Left ventricle myocardium superior (tissue), 1 donor: ENCODE data around the gene EXOC6B. TPM values are rescaled to one million over a fixed set of nuclear protein-coding genes. Genes with fewer than 3 reads are reported as not detected.
A peak's percentile ranks its signal among the peaks of the same experiment; 100 is the strongest.

Experiments used
- ATAC-seq: fragments of 200-7000 bp; cut with Tn5 transposase; one replicate; pipeline ENCODE4 v1.9.1; 2020; ENCODE audit warnings: mild to moderate bottlenecking, moderate library complexity
- DNase-seq: peaks from one replicate; pipeline ENCODE4 v3.0.0-alpha.2; 2020
- intact Hi-C: fragments of 100-400 bp; cut with micrococcal nuclease; formaldehyde crosslinking; loops from one replicate; pipeline ENCODE4 v1.11.0; 2022
- total RNA-seq: library from RNA; stranded (reverse); fragmentation: NEBNext Ultra II Directional; extraction: Animal tissue kit (Norgen Biotek cat#: 25700); gene quantifications from one replicate; pipeline ENCODE4 v1.2.1, GENCODE V29; 2021
- donor health status: DM: no; HTN: yes; CAD: no; lungs with severe emphysema.

Gene EXOC6B
- total RNA-seq, 1 donor from 2014 or later: 122 TPM

DNA sequence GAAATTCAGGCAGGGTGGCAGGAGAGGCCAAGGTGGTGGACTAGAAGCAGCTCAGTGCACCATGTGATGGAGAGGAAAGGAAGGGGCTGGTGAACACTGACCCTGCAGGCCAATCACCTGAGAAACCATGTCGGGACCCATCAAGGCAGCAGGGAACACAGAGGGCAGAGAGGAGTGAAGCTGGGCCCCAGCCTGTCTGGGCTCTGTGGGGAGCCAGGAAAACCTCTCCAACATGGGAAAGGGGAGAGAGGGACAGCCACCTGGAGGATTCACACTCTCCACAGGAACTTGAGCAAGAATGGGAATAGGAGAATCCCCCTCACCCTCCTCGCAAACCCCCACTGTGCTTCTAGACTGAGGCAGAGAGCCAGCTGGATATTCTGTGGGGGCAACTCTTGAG, 592.6 kb downstream of the EXOC6B start:
- DNase-seq: no peak
- intact Hi-C loops: no loop called here
- no peak for ATAC-seq

DNA sequence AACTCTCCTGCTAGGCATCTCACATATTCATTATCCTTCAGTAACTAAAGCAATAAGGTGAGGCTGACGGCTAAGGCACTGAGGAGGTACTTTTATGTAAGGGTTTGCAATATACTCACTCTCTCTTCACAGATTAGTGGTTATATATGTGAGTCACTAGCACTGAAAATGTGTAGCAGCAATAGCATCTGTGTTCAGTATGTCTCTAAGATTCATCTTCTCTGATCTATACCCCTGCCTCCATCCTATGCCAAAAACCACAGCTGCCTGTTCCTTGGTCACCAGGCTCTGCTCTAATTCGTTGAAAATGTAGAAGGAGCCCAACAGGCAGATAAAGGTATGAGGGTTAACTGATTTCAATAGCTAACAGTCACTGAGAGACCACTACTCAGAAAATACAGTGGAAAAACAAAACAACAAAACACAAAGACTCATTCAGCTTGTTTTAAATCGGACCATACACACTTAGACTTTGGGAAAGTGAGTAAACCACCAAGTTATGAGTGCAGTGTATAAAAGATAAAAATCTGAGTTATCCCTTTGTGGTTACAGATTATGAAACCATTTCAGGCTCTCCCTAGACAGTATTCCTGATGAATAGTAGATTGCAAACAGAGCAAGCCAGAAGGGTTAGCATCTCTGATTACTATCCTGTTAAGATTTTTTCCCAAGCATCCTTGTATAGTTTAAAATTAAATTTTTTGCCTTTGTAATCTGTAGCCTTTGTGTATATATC, 602.8 kb downstream of the EXOC6B start:
- intact Hi-C loops: no loop called here
- ATAC-seq (no peak), DNase-seq (no peak)

DNA sequence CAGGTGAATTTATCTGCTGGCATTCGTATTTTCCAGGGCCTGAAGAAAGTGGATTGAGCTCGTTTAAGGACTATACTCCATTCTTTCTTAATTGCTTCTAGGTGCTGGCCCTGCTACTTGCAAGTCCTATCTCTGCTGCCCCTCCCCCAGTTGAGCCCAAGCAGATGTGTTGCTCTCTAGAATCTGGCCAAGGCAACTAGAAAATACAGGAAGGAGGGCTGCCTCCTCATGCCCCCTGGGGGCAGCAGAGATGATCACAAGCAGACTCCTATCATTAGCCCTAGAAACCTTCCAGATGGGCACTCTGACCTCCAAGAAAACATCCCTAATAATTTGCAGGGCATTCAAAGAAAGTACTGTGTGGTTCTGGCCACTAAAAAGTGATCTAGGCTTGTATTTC, 605.7 kb downstream of the EXOC6B start:
- ATAC-seq (no peak), DNase-seq (no peak)
- intact Hi-C loops: no loop called here

DNA sequence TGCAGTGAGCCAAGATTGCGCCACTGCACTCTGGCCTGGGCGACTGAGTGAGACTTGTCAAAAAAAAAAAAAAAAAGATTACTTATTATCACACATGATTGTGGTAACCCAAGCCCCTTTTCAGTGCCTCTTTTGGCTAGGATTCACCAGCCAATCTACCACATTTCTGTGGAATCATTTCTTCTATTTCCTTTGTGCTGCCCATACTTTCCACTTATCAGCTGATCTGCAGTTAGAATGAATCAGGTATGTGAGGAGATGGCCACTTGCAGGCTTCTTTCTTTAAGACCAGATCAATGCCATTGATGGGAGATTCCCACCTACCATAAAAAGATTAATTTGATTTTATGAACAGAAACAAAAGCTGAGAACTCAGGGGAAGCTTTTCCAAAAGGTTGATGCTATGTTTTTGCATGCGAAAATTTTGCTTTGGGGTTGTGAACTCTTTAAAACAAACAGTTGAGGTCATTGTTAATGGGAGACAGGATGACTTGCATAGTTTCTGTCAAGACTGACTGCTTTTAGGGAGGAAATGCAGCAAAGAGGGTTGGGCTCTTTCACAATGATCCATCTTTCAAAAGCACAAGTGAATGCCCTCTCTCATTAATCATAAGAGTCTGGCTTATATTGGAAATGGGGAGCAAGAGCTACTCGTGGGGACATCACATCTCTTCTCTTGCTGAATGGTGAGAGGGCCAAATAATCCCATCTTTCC, 611.2 kb downstream of the EXOC6B start:
- ATAC-seq: no peak
- DNase-seq: no peak
- intact Hi-C loops: no loop called here

DNA sequence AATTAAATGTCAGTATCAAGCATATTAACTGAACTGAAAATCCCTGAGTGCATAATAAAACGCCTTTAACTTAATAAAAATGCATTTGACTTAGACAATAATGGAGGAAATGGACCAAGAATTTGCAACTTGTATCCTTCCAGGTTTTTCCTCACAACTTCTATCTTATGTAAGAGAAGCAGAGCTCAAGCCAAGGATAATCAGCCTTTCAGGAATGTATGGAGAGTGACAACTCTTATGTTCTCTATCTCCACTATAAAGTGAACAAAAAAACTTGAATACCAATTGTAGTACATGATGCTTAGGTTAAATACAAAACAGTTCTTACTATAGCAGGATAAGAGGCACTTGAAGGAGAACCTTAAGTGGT, 613.4 kb downstream of the EXOC6B start:
- no peak for ATAC-seq
- intact Hi-C loops: no loop called here
- DNase-seq: no peak

DNA sequence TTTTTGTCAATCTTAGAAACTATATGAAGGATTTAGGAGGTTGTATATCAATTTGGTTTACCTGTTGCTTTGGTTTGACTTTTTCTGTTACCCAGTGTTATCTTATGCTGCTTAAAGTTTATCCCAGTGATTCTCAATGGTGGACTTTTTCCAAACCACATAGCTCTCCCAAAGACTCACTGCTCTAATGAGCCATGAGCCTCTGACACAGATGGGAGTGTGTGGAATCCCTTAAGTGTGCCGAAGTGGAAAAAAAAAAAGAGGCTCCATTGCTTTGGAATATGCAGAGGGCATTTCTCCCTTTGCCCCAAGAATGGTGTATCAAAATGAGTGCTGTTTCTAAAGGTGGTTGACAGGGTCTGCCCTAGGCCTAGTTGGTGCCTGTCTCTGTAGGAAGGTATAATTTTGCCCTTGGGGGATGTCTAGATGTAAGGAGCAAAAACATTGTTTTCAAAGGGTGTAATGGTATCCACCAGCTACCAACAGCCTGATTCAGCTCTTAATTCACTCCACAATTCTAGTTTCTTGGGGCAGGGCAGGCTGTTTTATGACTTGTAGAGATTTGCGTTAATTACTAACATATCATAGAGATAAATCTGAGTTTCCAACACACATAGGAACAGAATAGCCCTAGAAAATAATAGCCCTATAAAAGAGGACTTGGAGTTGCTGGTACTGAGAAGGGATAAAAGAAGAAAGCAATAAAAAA, 613.9 kb downstream of the EXOC6B start:
- ATAC-seq (no peak), DNase-seq (no peak)
- intact Hi-C loops: no loop called here

DNA sequence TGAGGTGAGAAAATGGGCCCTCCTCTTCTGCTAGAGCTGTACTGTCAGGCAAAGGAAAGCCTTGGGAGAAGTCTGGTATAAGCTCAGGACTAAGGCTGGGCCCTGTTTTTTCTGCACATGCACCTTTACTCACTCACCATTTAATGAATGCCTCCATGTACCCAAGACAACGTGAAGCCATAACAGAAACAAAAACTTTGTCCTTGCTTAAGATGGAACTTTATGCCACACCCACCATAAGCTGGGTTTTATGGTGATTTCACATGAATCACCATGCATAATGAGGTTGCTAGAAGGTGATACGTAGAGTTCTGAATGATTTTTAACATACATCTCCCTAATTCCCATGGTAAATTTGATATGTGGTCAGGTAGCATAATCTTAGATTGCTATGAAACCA, 614.5 kb downstream of the EXOC6B start:
- ATAC-seq (no peak), DNase-seq (no peak)
- intact Hi-C loops: no loop called here

DNA sequence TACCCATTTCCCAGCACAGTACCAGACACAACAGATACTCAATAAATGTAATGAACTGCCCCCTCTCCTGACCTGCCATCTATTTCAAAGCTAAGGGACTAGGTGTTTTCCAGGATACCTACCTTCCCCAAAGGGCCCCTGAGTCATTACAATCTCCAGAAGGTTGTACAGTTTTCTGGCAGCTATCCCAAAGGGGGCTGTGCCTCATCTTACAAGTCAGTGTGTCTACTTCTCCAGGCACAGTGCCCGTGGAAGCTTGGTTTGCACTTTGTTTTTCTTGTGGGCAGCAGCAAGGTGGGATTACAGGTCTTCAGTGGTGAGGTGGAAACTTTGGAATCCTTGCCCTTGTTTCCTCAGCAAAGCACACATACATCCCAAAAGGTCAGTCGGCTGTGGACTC, 615.4 kb downstream of the EXOC6B start:
- no peak for ATAC-seq
- intact Hi-C loops: no loop called here
- DNase-seq: no peak

DNA sequence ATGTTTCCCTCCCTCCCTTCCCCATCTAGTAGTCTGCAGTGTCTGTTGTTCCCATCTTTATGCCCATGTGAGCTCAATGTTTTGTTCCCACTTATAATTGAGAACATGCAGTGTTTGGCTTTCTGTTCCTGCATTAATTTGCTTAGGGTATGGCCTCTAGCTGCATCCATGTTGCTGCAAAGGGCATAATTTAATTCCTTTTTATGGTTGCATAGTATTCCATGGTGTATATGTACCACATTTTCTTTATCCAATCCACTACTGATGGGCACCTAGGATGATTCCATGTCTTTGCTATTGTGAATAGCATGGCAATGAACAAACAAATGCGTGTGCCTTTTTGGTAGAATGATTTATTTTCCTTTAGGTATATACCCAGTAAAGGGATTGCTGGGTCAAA, 617.6 kb downstream of the EXOC6B start:
- intact Hi-C loops: no loop called here
- no peak for ATAC-seq
- no peak for DNase-seq

DNA sequence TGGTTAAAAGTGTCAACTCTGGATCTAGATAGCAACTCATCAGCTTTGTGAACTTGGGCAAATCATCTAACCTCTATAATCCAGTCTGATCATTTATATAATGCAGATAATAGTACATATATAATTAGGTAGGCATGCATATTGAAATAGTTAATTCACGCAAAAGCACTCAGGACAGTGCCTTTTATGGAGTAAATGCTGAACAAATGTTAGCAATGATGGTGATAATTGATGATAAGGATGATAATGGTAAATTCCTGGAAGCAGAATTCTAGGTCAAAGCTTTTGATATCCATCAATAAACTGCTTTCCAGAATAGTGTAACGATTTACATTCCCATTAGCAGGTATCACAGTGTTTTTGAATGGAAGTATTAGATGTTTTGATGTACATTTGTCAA, 618.5 kb downstream of the EXOC6B start:
- no peak for ATAC-seq
- no peak for DNase-seq
- intact Hi-C loops: no loop called here

DNA sequence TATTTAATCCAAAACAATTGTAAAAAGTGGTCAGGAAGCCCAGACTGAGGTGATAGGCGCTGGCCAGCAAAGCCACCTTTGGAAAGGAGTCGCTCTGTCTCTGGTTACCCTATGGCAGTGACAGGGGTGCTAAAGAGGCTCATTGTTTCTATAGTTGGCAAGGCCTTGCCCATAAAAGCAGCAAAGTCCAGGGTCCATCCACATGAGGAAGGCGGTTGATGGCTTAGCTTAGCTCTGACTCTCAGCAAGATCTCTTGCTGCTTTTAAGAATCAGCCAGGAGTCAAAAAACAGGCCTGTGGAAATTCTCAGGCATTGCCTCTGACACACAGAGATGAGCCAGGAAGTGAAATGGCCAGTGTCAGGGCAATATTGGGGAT, 620.3 kb downstream of the EXOC6B start:
- ATAC-seq: peak; percentile 40
- intact Hi-C loops: no loop called here
- DNase-seq: no peak

DNA sequence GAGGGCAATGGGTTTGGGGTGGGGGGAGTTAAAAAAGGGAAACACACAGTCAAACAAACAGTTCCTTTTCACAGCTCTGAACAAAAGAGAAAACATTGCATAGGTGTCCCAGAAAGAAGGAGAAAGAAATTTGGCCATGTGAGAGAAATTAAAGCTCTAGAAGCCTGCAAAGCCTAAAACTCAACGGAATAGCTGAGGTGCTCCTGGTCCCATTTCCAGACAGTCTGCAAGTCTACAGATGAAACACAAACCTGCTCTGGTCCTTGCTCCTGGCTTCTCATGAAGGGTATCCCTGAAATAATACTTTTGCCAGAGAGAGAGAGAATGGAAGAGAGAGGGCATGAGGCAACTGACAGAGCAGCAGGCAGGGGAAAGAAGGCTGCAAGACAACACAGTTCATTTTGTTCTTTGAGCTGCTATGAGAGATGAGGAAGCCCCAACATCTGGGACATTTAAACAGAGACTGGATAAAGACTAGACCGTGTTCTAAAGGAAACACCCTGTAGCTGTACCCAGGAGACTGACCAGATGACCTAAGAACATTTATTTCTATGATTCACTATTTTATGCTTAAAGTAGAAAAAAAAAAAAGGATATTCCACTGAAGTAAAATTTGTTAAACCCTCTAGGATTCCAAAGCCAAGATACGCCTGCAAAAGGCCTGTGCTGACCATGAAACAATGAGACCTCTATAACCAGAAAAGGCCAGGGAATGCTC, 620.9 kb downstream of the EXOC6B start:
- DNase-seq: no peak
- ATAC-seq: peak; percentile 94
- intact Hi-C loops: no loop called here

DNA sequence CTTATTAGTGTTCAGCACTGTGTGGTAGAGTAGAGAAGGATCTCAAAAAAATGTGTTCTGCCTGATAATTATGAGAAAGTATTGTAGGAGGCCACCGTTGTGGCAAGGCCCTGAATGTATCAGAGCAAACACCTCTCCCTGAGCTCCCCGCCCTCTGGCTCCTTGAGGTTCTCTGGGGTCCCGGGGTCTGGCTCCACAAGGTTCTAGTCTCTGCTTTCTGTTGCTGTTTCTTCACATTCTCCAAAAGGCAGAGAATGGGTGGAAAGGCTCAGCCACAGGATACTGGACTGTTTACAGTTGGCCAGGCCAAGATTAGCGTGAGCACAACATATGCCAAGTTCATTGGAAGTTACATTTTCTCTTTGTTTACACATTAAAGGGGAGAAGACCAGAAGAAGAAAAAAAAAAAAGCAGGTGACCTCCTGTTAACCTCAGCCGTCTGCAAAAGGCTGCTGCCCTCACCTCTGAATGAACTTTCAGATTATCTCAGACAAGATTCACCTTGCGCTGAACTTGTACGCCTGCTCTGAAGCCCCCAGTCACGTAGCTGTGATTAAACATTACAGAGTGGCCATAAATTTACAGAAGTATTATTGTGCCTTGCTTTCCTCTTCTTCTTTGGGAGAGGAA, 621.6 kb downstream of the EXOC6B start:
- no peak for DNase-seq
- intact Hi-C loops: no loop called here
- peak; percentile 61 for ATAC-seq

DNA sequence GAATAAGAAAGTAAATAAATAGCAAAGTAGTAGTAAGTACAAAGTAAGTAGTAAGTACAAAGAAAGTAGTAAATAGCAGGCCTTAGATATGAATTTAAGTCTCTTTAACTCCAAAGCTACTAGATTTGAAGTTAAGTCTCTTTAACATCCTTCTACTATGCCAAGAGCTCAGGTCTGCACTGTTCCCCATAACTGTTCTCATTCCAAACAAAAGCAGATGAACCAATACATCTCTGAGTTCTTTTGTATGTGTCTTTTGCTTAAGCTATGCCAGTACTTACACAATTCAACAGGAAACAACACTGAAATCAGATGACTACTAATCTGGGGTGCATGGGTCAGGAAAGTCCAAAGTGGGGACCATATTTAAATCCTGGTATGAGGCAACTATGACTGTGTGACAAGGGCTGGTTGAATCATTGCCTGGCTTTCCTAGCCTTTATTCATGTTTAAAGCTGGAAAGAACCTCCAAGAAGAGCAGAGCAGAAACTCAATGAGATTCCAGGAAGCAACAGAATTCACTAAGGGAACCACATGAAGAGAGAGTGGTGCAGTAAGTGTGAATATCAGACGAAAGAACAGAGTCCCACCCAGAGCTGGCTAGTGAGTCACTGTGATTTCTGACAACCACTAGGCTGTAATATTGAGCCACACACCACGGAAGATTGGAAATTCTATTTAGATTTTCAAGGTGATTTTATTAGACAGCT, 627.1 kb downstream of the EXOC6B start:
- ATAC-seq (peak; percentile 72), DNase-seq (no peak)
- intact Hi-C loops: no loop called here

DNA sequence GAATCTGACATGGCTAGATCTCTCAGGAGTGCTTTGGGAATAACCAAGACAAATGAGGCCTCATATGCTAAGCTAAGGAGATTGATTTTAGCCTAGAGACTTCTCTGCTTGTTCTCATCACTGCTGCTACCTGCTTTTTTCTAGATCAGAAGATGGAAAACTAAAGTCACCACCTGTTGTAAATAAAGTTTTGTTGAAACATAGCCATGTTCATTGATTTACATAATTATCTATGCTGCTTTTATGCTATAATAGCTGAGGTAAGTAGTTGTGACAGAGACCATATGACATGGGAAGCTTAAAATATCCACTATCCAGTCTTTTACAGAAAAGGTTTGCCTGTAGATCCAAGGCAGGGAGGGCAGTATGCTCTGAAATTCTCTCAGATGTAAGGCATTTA, 632.1 kb downstream of the EXOC6B start:
- intact Hi-C loops: no loop called here
- DNase-seq (no peak), ATAC-seq (no peak)

DNA sequence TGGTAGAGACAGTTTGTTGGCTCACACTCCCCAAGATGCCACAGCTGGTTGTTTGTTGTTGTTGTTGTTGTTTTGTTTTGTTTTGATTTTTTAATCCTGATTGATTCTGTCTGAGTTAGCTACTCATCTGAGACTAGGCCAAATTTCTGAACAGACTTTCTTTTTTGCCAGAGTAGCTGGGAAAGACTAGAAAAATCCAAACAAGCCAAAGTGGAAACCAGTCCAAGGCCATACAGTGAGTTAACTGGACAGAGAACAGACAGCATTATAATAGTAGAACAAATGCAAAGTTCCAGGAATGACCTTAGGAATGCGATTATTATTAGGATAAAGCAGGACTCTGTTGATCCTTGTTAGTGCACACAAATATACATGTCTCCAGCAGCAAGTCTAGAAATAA, 634.4 kb downstream of the EXOC6B start:
- DNase-seq (no peak), ATAC-seq (no peak)
- intact Hi-C loops: no loop called here

DNA sequence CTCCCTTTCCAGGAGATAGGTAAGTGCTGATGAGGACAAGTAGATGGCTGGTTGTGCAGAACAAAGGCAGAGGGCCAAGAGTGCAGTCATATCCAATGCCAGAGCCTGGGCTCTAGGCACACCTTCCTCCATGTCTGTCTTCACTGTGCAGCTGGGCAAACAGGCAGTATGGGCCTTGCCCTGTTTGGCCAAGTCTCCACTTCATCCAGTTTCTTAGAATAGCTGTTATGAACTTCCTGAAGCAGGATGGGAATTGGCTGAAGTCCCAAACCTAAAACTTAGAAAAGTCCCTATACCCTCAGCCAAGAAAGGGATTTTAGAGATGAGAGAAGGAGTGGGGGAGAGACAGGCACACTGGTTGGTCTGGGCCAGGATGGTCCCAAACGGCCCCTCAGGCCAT, 640.6 kb downstream of the EXOC6B start:
- no peak for ATAC-seq
- intact Hi-C loops: no loop called here
- no peak for DNase-seq

DNA sequence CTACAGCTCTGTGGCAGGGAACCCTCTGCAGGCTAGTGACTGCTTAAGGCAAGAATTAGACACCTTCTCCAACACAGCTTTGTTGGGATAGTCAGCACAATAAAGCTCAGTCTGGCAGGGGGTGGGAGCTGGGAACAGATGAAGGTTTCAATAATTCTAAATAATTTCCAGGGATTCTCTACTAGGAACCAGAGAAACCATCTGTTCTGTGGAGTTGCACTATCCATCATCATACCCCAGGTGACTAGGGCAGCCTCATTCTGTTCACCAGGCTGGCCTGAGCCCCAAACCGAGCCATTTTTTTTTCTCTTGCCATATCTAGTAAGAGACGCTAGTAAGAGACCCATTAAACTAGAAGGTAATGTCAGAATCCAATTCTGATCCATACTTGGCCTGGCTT, 642.4 kb downstream of the EXOC6B start:
- DNase-seq (no peak), ATAC-seq (no peak)
- intact Hi-C loops: no loop called here

DNA sequence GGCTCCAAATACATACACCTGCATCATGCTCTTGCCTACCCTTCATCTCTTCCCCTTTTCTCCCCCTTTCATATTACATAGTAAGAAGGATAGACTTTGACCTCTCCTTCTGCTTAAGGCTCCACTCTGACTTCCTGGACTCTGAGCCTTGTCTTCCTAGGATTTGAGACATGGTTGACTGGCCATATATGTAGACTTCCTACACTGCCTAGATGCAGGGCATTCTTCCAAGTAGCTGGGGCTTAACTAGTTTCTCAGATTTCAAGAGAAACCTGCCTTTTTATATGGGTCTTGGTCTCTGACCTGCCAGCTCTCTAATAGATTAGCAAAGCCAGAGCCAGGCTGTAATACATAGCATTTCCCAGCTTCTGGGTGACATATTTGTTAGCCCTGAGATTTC, 642.8 kb downstream of the EXOC6B start:
- intact Hi-C loops: no loop called here

More for the DNA sequence above, 642.8 kb downstream of the EXOC6B start:
- DNase-seq (no peak), ATAC-seq (no peak)
